GM19035 (cell line): ENCODE data around the gene KRTCAP2.

ENCODE experiments used
- ATAC-seq: cut with Tn5 transposase; IDR thresholded peaks from one replicate; pipeline ENCODE4 v1.9.1; 2021; ENCODE audit not compliant: unreplicated experiment

The KRTCAP2 gene

GRCh38 chr1:155136748-155137147 lies 36.4 kb downstream of the KRTCAP2 start:
- ATAC-seq = no peak

GRCh38 chr1:155135415-155136028 lies 37.6 kb downstream of the KRTCAP2 start, which contains the start of gene SLC50A1:
Gene SLC50A1 (plus strand): TSS chr1:155135852. CDS start chr1:155135912, 60 bp downstream.
- ATAC-seq = peak; percentile 71

GRCh38 chr1:155134880-155135414 lies 38.2 kb downstream of the KRTCAP2 start:
- ATAC-seq = no peak

- no peak for ATAC-seq
These were observed 38.8 kb downstream of the KRTCAP2 start for GRCh38 chr1:155134322-155134721.

GRCh38 chr1:155133799-155134281 lies 39.3 kb downstream of the KRTCAP2 start:
- ATAC-seq = no peak

GRCh38 chr1:155131856-155132255 lies 41.2 kb downstream of the KRTCAP2 start:
- no peak for ATAC-seq

- ATAC-seq = no peak
These were observed 41.8 kb downstream of the KRTCAP2 start for GRCh38 chr1:155131285-155131684.

- ATAC-seq = no peak
These were observed 42.7 kb downstream of the KRTCAP2 start for GRCh38 chr1:155130272-155131006.

- ATAC-seq = no peak
These were observed 44.2 kb downstream of the KRTCAP2 start for GRCh38 chr1:155128755-155129473.

GRCh38 chr1:155127967-155128754 lies 44.9 kb downstream of the KRTCAP2 start:
- ATAC-seq = no peak

- no peak for ATAC-seq
These were observed 45.8 kb downstream of the KRTCAP2 start, which contains the start of gene EFNA1 for GRCh38 chr1:155127105-155127966. Gene EFNA1 (plus strand): TSS chr1:155127876. CDS start chr1:155127978, 102 bp downstream.

GRCh38 chr1:155126556-155127104 lies 46.5 kb downstream of the KRTCAP2 start:
- ATAC-seq = no peak

GRCh38 chr1:155125946-155126555 lies 47.1 kb downstream of the KRTCAP2 start:
- no peak for ATAC-seq

GRCh38 chr1:155125511-155125945 lies 47.6 kb downstream of the KRTCAP2 start:
- ATAC-seq = no peak

- no peak for ATAC-seq
These were observed 48.3 kb downstream of the KRTCAP2 start for GRCh38 chr1:155124503-155125463.

- no peak for ATAC-seq
These were observed 49.3 kb downstream of the KRTCAP2 start for GRCh38 chr1:155123801-155124200.

GRCh38 chr1:155122308-155122707 lies 50.8 kb downstream of the KRTCAP2 start:
- ATAC-seq = no peak

- ATAC-seq = no peak
These were observed 51.9 kb downstream of the KRTCAP2 start for GRCh38 chr1:155121249-155121648.
